B cell (primary cell): ENCODE data around the gene TSPAN9. TPM values are rescaled to one million over a fixed set of nuclear protein-coding genes. Genes with fewer than 3 reads are reported as not detected.

ENCODE experiments used
- ATAC-seq: fragments of 200-7000 bp; cut with Tn5 transposase; one replicate; pipeline ENCODE4 v1.10.0; 2021; ENCODE audit warnings: low read depth, mild to moderate bottlenecking, moderate number of reproducible peaks, moderate library complexity
- CTCF ChIA-PET: fragments of 350-600 bp; sonication (Branson Sonifier 250); formaldehyde crosslinking; loops from one replicate; lab custom pipeline; 2021; ENCODE audit warnings: antibody characterized with exemption, inconsistent platforms; lab: Charles Lee
- POLR2A ChIA-PET: fragments of 350-600 bp; sonication (Branson Sonifier 250); formaldehyde crosslinking; loops from one replicate; lab custom pipeline; 2021; ENCODE audit warnings: antibody characterized with exemption; lab: Charles Lee
- DNase-seq: peaks from one replicate; pipeline ENCODE4 v3.0.0; 2013
- H2AFZ ChIP-seq: 2 replicates; pipeline ENCODE4 v1.6.1; 2012; ENCODE audit warnings: mild to moderate bottlenecking, low read depth, low read length; ENCODE audit not compliant: insufficient read depth, poor library complexity, severe bottlenecking
- H3K27ac ChIP-seq, 2 donors: 1 replicate in 1 of 2; 2 replicates in 1 of 2; pipeline ENCODE4 v1.5.1; 2012 to 2013; ENCODE audit warnings: low read length in 2 of 2, mild to moderate bottlenecking in 2 of 2, moderate library complexity in 1 of 2
- H3K27me3 ChIP-seq, 4 experiments: fragments of 200-600 bp in 1 of 4; sonication (generic) in 1 of 4; replicated peaks in 1 of 4; 1 replicate in 2 of 4; 2 replicates in 2 of 4; pipeline versions ENCODE4 v1.6.1 to v1.7.0; 2013 to 2016; ENCODE audit warnings: low read length in 3 of 4, mild to moderate bottlenecking in 2 of 4, mixed read lengths in 1 of 4, moderate library complexity in 1 of 4; ENCODE audit not compliant: insufficient read depth in 4 of 4, control insufficient read depth in 3 of 4; ENCODE audit errors: control extremely low read depth in 1 of 4
- H3K36me3 ChIP-seq, 2 experiments: replicated peaks in 1 of 2; 1 replicate in 1 of 2; 2 replicates in 1 of 2; pipeline versions ENCODE4 v1.6.1 to v1.7.1; 2013; ENCODE audit warnings: low read length in 1 of 2; ENCODE audit not compliant: insufficient read depth in 2 of 2, control insufficient read depth in 1 of 2; ENCODE audit errors: control extremely low read depth in 1 of 2, extremely low read depth in 1 of 2
- H3K4me1 ChIP-seq, 2 donors: fragments of 200-600 bp in 1 of 2; sonication (generic) in 1 of 2; 1 replicate in 1 of 2; 2 replicates in 1 of 2; pipeline versions ENCODE4 v1.5.1 to v1.6.1; 2013 to 2017; ENCODE audit warnings: low read length in 2 of 2; ENCODE audit not compliant: control insufficient read depth in 2 of 2, insufficient read depth in 2 of 2
- H3K4me2 ChIP-seq: replicated peaks from 2 replicates; pipeline ENCODE3; 2012; ENCODE audit warnings: mild to moderate bottlenecking, low read depth, low read length; ENCODE audit not compliant: poor library complexity, severe bottlenecking
- H3K4me3 ChIP-seq, 5 experiments: fragments of 200-600 bp in 1 of 5; sonication (generic) in 1 of 5; 1 replicate in 3 of 5; 2 replicates in 2 of 5; pipeline versions ENCODE4 v1.5.1 to v1.7.0; 2011 to 2016; ENCODE audit warnings: low read length in 4 of 5, mild to moderate bottlenecking in 4 of 5, low read depth in 2 of 5, control low read depth in 1 of 5, moderate library complexity in 1 of 5; ENCODE audit not compliant: insufficient read depth in 1 of 5; ENCODE audit errors: control extremely low read depth in 1 of 5, extremely low read depth in 1 of 5
- H3K79me2 ChIP-seq: fragments of 200-600 bp; sonication (generic); one replicate; pipeline ENCODE4 v1.6.0; 2016; ENCODE audit warnings: low read length; ENCODE audit not compliant: control insufficient read depth, insufficient read depth
- H3K9ac ChIP-seq: fragments of 200-600 bp; sonication (generic); 2 replicates; pipeline ENCODE4 v1.6.1; 2017; ENCODE audit warnings: mild to moderate bottlenecking, low read length, moderate library complexity
- H3K9me3 ChIP-seq, 3 donors: one replicate each; pipeline versions ENCODE4 v1.6.1 to v1.7.1; 2013; ENCODE audit warnings: low read length in 2 of 3; ENCODE audit not compliant: control insufficient read depth in 2 of 3, insufficient read depth in 1 of 3; ENCODE audit errors: control extremely low read depth in 1 of 3
- H4K20me1 ChIP-seq: 2 replicates; pipeline ENCODE4 v1.6.0; 2012; ENCODE audit warnings: mild to moderate bottlenecking, low read length; ENCODE audit not compliant: insufficient read depth, control insufficient read depth, poor library complexity, severe bottlenecking
- H3K27ac Mint-ChIP-seq: one replicate; pipeline ENCODE4 v1.8.0; 2021; ENCODE audit warnings: mixed read lengths
- H3K27me3 Mint-ChIP-seq: one replicate; pipeline ENCODE4 v1.8.0; 2021; ENCODE audit warnings: mixed read lengths
- H3K4me1 Mint-ChIP-seq: one replicate; pipeline ENCODE4 v1.8.0; 2021; ENCODE audit warnings: mixed read lengths
- H3K4me3 Mint-ChIP-seq: one replicate; pipeline ENCODE4 v1.8.0; 2021; ENCODE audit warnings: mixed read lengths
- H3K9me3 Mint-ChIP-seq: one replicate; pipeline ENCODE4 v1.8.0; 2022; ENCODE audit warnings: mixed read lengths; ENCODE audit not compliant: insufficient read depth
- CTCF ChIP-seq: fragments of 200-600 bp; IDR thresholded peaks from one replicate; pipeline ENCODE4 v1.8.0; 2022; ENCODE audit warnings: antibody characterized with exemption, mild to moderate bottlenecking
- EZH2 ChIP-seq: IDR thresholded peaks from 2 replicates; pipeline ENCODE4 v1.6.1; 2012; ENCODE audit warnings: borderline replicate concordance, low read depth, mild to moderate bottlenecking, moderate library complexity, low read length; ENCODE audit not compliant: insufficient read depth, poor library complexity, severe bottlenecking
- WGBS: methylation state at CpG from one replicate; pipeline ENCODE4 v1.1.5; 2013; ENCODE audit warnings: missing lambda C conversion rate; ENCODE audit not compliant: insufficient coverage; 5-methylcytosine and 5-hydroxymethylcytosine counted together
- intact Hi-C: fragments of 100-400 bp; cut with micrococcal nuclease; formaldehyde crosslinking; loops from one replicate; pipeline ENCODE4 v1.10.0; 2022
- polyA plus RNA-seq: library from polyadenylated mRNA; depleted of rRNA; stranded (reverse); fragments of >200 nt; gene quantifications from 2 replicates; pipeline ENCODE4 v1.2.3, GENCODE V29; 2012
- total RNA-seq, 2 donors: library from RNA; stranded (reverse); fragments of 120-200 nt in 1 of 2; gene quantifications; 1 replicate in 1 of 2; 2 replicates in 1 of 2; pipeline versions ENCODE4 v1.2.3 to v1.2.4, GENCODE V29; 2013 to 2022

Gene TSPAN9
- total and polyA plus RNA-seq, 2 donors (not counting 1 experiment from before 2014, with no cell fraction given), result 0.15 to 0.37 TPM

- H3K27me3 Mint-ChIP-seq, result peaks cover 22% of the 10 kb centered on the region
- Histone ChIP-seq H2AFZ (no peak overlapping the region), H3K9me3 (peaks cover 0 to under 1% (median 0%) of the 10 kb centered on the region in 3 donors), H3K4me3 (no peak overlapping the region), H3K27me3 (peaks cover 0 to 18% (median 1%) of the 10 kb centered on the region in 4 experiments), H3K4me1 (peaks cover 17% of the 10 kb centered on the region in 2 donors), H3K79me2 (no peaks in the 10 kb centered on the region), H3K27ac (no peak overlapping the region), H3K9ac (no peak overlapping the region), H3K4me2 (no peak overlapping the region), H3K36me3 (no peaks in the 10 kb centered on the region), H4K20me1 (no peaks in the 10 kb centered on the region)
- no peaks in the 10 kb centered on the region for H3K9me3 Mint-ChIP-seq
- peaks cover 25% of the 10 kb centered on the region for H3K4me1 Mint-ChIP-seq
- ChIA-PET POLR2A (no interaction called here), CTCF (no interaction called here)
- intact Hi-C loops, result loop anchor here (10.0 kb wide), 1 partner anchor 184 kb away; the partner anchor contains the start of gene TEX52
- ATAC-seq, result no peak
- DNase-seq, result no peak
- no peak overlapping the region for H3K4me3 Mint-ChIP-seq
- no peak overlapping the region for H3K27ac Mint-ChIP-seq
- TF ChIP-seq EZH2, result no peak
- no peak for TF ChIP-seq CTCF
- 76% methylated on average over 8 of the region's 11 CpGs for WGBS
Measured at GRCh38 chr12:3038926-3039510, 38.2 kb upstream of the TSPAN9 start.

GRCh38 chr12:3040026-3040656 lies 37.0 kb upstream of the TSPAN9 start:
- intact Hi-C loops, result loop anchor here (5.0 kb wide), 1 partner anchor 153 kb away; no protein-coding TSS in a partner anchor
- no peaks in the 10 kb centered on the region for H3K79me2 ChIP-seq
- no peak for DNase-seq
- H3K27ac ChIP-seq, result no peak overlapping the region
- Mint-ChIP-seq H3K27me3 (peaks cover 29% of the 10 kb centered on the region), H3K27ac (no peak overlapping the region), H3K4me1 (peaks cover 29% of the 10 kb centered on the region), H3K4me3 (no peak overlapping the region), H3K9me3 (no peaks in the 10 kb centered on the region)
- ChIA-PET POLR2A (no interaction called here), CTCF (interaction anchor here (0.6 to 1.6 kb wide), 2 partner anchors 33 to 107 kb away, joined by 3 read pairs; no protein-coding TSS in a partner anchor)
- no peak overlapping the region for H3K4me3 ChIP-seq
- no peaks in the 10 kb centered on the region for H3K36me3 ChIP-seq
- no peak overlapping the region for H3K4me2 ChIP-seq
- no peak overlapping the region for H3K9ac ChIP-seq
- no peaks in the 10 kb centered on the region for H4K20me1 ChIP-seq
- H3K9me3 ChIP-seq, result peaks cover 0 to 2% (median 0%) of the 10 kb centered on the region in 3 donors
- TF ChIP-seq CTCF (no peak), EZH2 (no peak)
- peaks cover 0 to 23% (median 2%) of the 10 kb centered on the region in 4 experiments for H3K27me3 ChIP-seq
- ATAC-seq, result no peak
- peaks cover 17% of the 10 kb centered on the region in 2 donors for H3K4me1 ChIP-seq
- WGBS, result 79% methylated on average over 3 of the region's 15 CpGs
- no peak overlapping the region for H2AFZ ChIP-seq
